Effector memory CD4-positive, alpha-beta T cell (primary cell): ENCODE results near the gene CHCHD10.

Source experiments
- DNase-seq, 3 donors: peaks; one replicate each; pipeline ENCODE4 v3.0.0-alpha.2; 2020
- H3K27ac ChIP-seq: 2 replicates; pipeline ENCODE4 v1.7.0; 2013; ENCODE audit warnings: mild to moderate bottlenecking, low read length, moderate library complexity; ENCODE audit not compliant: insufficient read depth, poor library complexity, severe bottlenecking
- H3K27me3 ChIP-seq: replicated peaks from 2 replicates; pipeline ENCODE4 v1.7.0; 2013; ENCODE audit warnings: mild to moderate bottlenecking, low read length; ENCODE audit not compliant: insufficient read depth, control insufficient read depth, poor library complexity, severe bottlenecking
- H3K36me3 ChIP-seq: 2 replicates; pipeline ENCODE4 v1.7.0; 2013; ENCODE audit warnings: mild to moderate bottlenecking, low read length, moderate library complexity; ENCODE audit not compliant: control insufficient read depth, insufficient read depth
- H3K4me1 ChIP-seq: 2 replicates; pipeline ENCODE4 v1.7.0; 2013; ENCODE audit warnings: low read length, mild to moderate bottlenecking; ENCODE audit not compliant: control insufficient read depth, insufficient read depth, poor library complexity, severe bottlenecking
- H3K4me3 ChIP-seq: 2 replicates; pipeline ENCODE4 v1.7.0; 2013; ENCODE audit warnings: low read length, low read depth, mild to moderate bottlenecking; ENCODE audit not compliant: insufficient read depth, poor library complexity, severe bottlenecking
- H3K9me3 ChIP-seq: 2 replicates; pipeline ENCODE4 v1.7.0; 2013; ENCODE audit warnings: mild to moderate bottlenecking, low read length, moderate library complexity; ENCODE audit not compliant: control insufficient read depth

The CHCHD10 gene

DNA sequence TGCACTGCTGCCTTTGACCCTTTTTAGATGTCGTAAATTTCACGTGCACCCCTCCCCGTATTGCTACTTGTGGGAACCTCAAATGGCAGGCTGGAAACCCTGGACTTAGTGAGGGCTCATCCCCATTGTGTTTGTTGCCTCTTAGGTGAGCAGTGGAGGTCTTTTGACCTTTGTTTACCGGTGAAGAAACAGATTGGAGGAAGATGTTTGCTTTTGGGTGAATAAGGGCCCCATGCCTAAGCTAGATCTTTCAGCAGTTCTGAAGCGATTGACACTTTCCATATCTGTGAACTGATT lies 19.8 kb upstream of the CHCHD10 start:
- no peaks in the 10 kb centered on the region for H3K9me3 ChIP-seq
- H3K4me1 ChIP-seq: peaks cover 10% of the 10 kb centered on the region
- H3K36me3 ChIP-seq: peaks cover 9% of the 10 kb centered on the region
- H3K4me3 ChIP-seq: peak overlapping the region; percentile 93
- peak overlapping the region; percentile 99 for H3K27ac ChIP-seq
- H3K27me3 ChIP-seq: no peaks in the 10 kb centered on the region
- DNase-seq: no peak

DNA sequence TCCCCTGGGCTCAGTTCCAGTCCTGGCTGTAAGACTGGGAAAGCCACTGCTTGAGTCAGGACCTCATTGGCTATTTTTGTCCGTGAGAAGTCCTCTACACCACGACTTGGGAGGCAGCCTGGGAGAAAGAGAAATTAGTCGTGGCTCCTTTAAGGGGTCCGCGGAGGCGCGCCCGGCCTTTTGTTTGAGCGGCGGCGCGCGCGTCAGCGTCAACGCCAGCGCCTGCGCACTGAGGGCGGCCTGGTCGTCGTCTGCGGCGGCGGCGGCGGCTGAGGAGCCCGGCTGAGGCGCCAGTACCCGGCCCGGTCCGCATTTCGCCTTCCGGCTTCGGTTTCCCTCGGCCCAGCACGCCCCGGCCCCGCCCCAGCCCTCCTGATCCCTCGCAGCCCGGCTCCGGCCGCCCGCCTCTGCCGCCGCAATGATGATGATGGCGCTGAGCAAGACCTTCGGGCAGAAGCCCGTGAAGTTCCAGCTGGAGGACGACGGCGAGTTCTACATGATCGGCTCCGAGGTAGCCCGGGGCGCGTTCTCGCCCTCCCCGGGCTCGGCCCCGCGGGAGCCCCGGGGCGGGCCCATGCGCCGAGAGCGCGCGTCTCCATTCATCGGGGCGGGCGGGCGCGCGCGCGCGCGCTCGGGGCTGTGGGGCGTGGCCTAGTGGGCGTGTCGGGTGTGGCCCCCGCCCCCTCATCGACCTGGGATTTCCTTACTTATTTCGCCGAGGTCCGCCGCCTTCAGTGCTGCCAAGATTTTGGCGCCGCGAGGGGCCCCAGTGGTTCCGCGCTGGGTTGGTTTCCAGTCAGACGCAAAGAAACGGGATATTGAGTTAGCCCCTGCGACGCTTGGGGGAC lies 19.2 kb upstream of the CHCHD10 start, which contains the start of gene SMARCB1:
TSS of gene SMARCB1 (plus strand) at position 215 of the 848 bp plus-strand sequence. CDS start at position 419, 204 bp downstream.
- Histone ChIP-seq H3K27me3 (no peaks in the 10 kb centered on the region), H3K36me3 (peaks cover 3% of the 10 kb centered on the region), H3K4me3 (peak within 1 kb of the TSS; percentile 93), H3K27ac (peak within 1 kb of the TSS; percentile 99), H3K9me3 (no peaks in the 10 kb centered on the region), H3K4me1 (peaks cover 10% of the 10 kb centered on the region)
- peak; percentile 80 to 86 (median 85) for DNase-seq

DNA sequence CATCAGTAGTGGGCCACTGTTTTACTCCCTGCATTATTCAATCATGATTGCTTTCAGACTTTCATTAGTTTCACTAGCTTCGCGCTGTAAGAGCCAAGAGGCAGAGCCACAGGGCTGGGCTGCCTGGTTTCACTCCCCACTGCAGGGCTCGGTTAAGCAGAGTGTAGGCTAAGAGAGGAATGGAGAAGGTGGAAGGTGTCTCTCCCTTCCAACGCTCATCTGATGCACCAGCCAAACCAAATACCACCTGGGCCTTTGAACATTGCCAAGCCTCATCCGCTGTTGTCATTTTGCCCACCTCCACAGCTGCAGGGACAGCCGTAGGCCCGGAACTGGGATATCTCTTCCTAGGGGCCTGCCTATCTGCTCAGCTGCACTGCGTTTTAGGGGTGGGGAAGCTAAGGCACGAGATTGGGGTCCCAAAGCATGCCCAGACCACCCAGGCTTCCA lies 18.5 kb upstream of the CHCHD10 start:
- peaks cover 10% of the 10 kb centered on the region for H3K4me1 ChIP-seq
- no peaks in the 10 kb centered on the region for H3K9me3 ChIP-seq
- H3K27ac ChIP-seq: peak overlapping the region; percentile 99
- peak overlapping the region; percentile 93 for H3K4me3 ChIP-seq
- no peak for DNase-seq
- no peaks in the 10 kb centered on the region for H3K36me3 ChIP-seq
- H3K27me3 ChIP-seq: no peaks in the 10 kb centered on the region

- no peaks in the 10 kb centered on the region for H3K27me3 ChIP-seq
- no peak for DNase-seq
- H3K27ac ChIP-seq: no peak overlapping the region
- H3K9me3 ChIP-seq: no peaks in the 10 kb centered on the region
- H3K4me1 ChIP-seq: peaks cover 10% of the 10 kb centered on the region
- H3K4me3 ChIP-seq: no peak overlapping the region
- no peaks in the 10 kb centered on the region for H3K36me3 ChIP-seq
Observed at GRCh38 chr22:23784215-23784732, 16.5 kb upstream of the CHCHD10 start.

GRCh38 chr22:23783265-23784150 lies 15.7 kb upstream of the CHCHD10 start:
- Histone ChIP-seq H3K36me3 (no peaks in the 10 kb centered on the region), H3K4me1 (peaks cover 10% of the 10 kb centered on the region), H3K4me3 (no peak overlapping the region), H3K9me3 (no peaks in the 10 kb centered on the region), H3K27ac (no peak overlapping the region), H3K27me3 (no peaks in the 10 kb centered on the region)
- no peak for DNase-seq

DNA sequence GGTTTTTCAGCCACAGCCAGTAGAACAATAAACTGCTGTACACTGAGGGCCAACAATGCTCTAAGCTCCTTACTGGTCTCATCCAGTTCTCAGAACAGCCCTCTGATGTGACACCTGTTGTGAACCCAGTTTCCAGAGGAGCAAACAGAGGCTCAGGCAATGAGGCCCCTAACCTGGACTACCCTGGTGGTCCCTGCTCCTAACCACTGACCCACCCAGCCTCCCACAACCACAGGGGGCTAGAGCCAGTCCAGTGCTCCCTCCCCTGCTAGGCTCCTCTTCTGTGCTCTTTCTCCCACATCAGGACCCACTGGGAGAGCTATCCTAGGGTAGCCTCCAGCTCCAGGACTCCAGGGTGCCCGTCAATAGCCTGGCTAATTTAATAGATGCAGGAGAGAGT lies 14.9 kb upstream of the CHCHD10 start:
- H3K36me3 ChIP-seq: no peaks in the 10 kb centered on the region
- no peak overlapping the region for H3K4me3 ChIP-seq
- DNase-seq: no peak
- H3K27me3 ChIP-seq: no peaks in the 10 kb centered on the region
- peaks cover 6% of the 10 kb centered on the region for H3K4me1 ChIP-seq
- H3K9me3 ChIP-seq: no peaks in the 10 kb centered on the region
- H3K27ac ChIP-seq: no peak overlapping the region

DNA sequence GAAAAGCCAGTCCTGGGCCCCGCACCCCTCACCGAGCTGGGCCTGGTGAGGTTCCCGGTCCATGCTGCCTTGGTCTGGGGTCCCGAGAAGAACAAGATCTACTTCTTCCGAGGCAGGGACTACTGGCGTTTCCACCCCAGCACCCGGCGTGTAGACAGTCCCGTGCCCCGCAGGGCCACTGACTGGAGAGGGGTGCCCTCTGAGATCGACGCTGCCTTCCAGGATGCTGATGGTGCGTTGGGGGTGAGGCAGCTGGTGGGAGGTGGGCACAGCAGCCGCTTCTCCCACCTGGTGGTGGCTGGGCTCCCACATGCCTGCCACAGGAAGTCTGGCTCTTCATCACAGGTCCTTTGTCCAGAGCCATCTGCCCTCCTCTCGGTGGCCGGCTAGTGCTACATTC lies 14.5 kb upstream of the CHCHD10 start:
- Histone ChIP-seq H3K4me1 (peaks cover 4% of the 10 kb centered on the region), H3K4me3 (no peak overlapping the region), H3K27ac (no peak overlapping the region), H3K27me3 (no peaks in the 10 kb centered on the region), H3K36me3 (no peaks in the 10 kb centered on the region), H3K9me3 (no peaks in the 10 kb centered on the region)
- no peak for DNase-seq

DNA sequence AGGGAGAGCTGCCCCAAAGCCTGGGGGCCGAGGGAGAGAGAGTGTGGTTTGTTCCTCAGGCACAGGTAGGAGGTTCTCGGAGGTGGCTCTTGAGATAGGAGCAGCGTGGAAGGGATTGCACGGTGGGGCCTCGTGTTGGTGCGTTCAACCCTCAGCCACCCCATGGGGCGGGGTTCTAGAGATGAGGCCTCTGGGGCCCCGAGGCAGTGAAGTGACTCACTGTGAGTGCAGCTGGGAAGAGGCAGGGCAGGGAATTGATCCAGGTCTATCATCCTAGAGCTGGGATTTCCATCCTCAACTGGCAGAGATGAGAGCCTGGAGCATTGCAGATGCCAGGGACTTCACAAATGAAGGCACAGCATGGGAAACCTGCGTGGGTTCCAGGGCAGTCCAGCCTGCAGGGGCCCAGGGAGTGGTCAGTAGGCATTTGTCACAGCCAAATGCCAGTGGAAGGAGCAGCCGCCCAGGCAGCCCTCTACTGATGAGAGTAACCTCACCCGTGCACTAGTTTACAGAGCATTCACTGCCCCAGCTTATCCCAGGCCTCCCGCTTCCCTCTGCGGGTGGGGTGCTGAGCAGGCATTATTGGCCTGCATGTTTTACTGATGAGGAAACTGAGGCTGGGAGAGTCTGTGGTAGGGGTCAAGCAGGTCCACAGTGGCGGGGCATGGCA lies 13.9 kb upstream of the CHCHD10 start:
- no peak overlapping the region for H3K4me3 ChIP-seq

DNA sequence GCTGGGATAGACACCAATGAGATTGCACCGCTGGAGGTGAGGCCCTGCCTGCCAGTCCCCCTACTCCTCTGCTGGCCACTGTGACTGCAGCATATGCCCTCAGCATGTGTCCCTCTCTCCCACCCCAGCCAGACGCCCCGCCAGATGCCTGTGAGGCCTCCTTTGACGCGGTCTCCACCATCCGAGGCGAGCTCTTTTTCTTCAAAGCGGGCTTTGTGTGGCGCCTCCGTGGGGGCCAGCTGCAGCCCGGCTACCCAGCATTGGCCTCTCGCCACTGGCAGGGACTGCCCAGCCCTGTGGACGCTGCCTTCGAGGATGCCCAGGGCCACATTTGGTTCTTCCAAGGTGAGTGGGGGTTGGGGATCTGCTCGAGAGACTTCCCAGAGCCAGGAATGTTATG lies 13.3 kb upstream of the CHCHD10 start:
- Histone ChIP-seq H3K27me3 (no peaks in the 10 kb centered on the region), H3K27ac (no peak overlapping the region), H3K36me3 (no peaks in the 10 kb centered on the region), H3K4me3 (no peak overlapping the region), H3K9me3 (no peaks in the 10 kb centered on the region), H3K4me1 (no peaks in the 10 kb centered on the region)
- no peak for DNase-seq

More for the DNA sequence above, 13.9 kb upstream of the CHCHD10 start:
- DNase-seq: no peak
- Histone ChIP-seq H3K36me3 (no peaks in the 10 kb centered on the region), H3K27me3 (no peaks in the 10 kb centered on the region), H3K4me1 (peaks cover 4% of the 10 kb centered on the region), H3K9me3 (no peaks in the 10 kb centered on the region), H3K27ac (no peak overlapping the region)
